K562 treated with DMSO at 1 percent for 48 hours (cell line): ENCODE measurements around the gene THAP7. TPM values are rescaled to one million over a fixed set of nuclear protein-coding genes. Genes with fewer than 3 reads are reported as not detected.

ENCODE experiments used
- total RNA-seq: library from RNA; unstranded; fragments of 300-600 nt; gene quantifications from 2 replicates; pipeline ENCODE4 v1.2.3, GENCODE V29; 2022; ENCODE audit warnings: low replicate concordance; ENCODE audit errors: extremely low read depth

The THAP7 gene, protein sequence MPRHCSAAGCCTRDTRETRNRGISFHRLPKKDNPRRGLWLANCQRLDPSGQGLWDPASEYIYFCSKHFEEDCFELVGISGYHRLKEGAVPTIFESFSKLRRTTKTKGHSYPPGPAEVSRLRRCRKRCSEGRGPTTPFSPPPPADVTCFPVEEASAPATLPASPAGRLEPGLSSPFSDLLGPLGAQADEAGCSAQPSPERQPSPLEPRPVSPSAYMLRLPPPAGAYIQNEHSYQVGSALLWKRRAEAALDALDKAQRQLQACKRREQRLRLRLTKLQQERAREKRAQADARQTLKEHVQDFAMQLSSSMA
- 529 TPM in 1 of 2 replicates, not detected in the other for total RNA-seq

DNA sequence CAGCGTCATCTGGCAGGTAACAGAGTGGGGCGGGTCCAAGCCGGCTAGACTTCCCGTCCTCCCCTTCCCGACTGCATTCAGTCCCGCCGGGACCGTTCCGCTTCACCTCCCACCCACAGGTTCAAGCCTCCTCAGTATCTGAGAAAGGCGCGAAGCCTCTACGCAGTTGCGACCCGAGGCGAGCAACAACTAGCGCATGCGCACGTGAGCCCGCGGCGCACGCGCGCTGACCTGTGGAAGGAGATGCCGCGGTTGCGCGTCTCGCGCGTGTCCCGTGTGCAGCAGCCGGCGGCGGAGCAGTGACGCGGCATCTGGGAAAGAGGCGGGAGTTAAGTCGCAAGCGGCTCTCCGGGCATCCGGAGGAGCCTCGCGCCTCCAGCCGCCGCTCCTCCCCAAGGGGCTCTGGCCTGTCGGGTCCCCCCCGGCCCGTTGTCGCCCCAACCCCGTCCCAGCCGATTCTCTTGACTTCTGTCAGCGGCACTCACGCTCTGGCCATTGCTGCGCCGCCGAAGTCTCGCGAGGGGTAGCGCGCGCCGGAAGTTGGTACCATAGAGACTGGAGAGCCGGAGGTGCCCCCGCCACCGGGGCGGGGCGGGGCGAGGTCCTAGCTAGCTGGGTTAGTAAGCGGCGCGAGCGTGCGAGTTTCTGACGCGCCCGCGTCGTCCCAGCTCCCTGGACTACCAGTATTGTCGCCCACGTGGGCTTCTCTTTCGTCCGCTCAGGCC, at the start of gene THAP7:
TSS of gene THAP7 (minus strand) at position 518 of the 725 bp plus-strand sequence. CDS start at position 311, 207 bp downstream.

DNA sequence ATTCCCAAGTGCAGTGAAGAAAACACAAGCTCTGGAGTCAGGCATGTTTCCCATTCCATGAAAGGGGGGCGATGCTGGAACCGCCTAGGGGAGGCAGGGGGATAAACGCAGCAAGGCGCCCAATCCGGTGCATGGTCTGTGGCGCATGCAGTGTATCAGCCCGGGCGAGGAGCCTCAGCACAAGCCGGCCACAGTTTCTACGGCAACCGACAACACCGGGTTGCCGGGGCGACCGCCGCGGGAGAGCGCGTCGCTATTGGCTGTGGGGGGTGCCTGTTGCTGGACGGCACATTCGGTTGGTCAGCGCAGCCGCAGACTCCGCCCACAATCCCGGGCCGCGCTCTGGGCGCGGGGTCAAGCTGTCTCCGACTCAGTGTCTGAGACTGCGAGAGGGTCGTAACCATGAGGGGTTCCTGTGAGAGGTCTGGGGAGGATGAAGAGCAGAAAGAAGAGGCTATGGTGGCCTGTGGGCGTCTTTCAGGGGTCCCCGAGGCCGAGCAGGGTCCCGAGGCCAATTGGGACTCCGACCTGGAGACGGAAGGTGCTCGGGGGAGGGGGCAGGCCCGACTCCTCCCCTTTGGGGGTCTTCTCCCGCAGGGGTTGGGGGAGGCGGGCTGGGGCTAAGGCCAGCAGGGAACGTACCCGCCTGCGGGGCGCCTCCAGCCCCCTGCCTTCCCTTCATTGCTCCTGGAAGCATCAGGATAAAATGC, 43.8 kb upstream of the THAP7 start, which contains the start of gene LRRC74B:
TSS of gene LRRC74B (plus strand) at position 362 of the 710 bp plus-strand sequence. CDS start at position 403, 41 bp downstream.

DNA sequence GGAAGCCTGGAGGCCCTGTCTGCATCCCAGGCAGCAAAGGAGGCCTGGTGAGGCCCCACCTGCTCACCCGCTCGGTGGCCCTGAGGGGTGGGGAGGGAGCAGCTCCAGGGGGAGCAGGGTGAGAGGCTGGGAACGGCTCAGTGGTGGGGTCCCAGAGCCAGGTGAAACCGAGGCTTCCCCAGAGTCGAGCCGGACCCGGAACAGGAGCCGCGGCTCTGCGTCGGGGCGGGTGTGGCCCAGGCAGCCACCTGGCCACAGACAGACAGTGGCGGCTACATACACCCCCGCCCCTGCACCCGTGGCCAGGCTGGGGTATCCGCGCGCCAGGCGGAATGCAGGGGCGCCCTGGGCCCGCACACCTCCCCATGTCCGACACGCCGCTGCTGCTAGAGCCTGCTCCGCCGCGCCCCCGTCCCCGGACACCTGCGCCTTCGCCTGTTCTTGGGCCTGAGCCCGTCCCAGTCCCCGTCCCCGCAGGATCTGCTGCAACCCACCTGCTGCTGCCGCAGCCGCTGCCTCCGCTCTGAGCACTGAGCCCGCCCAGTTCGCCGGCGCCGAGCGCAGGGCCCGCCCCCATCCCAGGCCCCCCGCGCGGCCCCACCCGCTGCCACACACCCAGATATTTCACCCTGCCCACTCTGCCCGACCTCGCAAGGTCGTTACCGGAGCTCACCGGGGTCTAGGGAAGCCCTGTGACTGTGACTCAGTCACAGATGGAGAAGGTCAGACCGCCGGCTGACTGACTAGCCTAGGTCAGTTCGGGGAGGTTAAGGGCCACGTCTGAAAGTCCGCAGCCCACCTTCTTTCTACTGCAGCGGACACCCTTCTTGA, 30.3 kb upstream of the THAP7 start, which contains the start of gene SLC7A4:
TSS of gene SLC7A4 (minus strand) at position 525 of the 831 bp plus-strand sequence. CDS start 749 bp downstream, outside the sequence.

DNA sequence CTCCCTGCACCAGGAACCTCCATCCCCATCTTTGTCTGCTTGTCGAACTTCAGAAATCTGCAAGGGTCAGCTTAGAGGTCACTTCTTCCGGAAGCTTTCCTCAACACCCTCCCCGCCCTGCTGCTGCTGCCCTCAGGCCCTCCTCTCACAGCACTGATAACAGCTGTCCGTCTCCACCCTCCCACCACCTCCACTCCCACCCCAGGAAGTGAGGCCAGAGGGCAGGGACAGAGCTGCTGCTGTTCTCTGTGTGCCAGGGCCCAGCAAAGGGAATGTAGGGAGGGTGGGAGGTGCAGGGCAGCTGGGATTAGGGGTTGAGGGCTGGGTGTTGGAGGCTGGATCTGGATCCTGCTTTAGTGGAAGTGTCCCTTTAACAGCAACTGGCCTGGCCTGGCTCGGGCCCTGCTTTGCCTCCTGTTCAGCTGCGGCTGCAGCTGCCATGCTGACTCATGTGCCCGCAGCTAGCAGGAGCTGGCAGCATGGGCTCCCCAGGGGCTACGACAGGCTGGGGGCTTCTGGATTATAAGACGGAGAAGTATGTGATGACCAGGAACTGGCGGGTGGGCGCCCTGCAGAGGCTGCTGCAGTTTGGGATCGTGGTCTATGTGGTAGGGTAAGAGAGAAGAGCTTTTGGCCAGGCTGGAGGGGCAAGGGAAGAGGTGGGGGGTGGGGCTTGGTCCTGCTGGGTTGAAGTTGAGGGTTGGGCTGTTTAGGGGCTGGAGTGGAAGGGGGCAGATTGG, 13.0 kb upstream of the THAP7 start, which contains the start of gene P2RX6:
TSS of gene P2RX6 (plus strand) at position 440 of the 740 bp plus-strand sequence. CDS start at position 450, 10 bp downstream.

DNA sequence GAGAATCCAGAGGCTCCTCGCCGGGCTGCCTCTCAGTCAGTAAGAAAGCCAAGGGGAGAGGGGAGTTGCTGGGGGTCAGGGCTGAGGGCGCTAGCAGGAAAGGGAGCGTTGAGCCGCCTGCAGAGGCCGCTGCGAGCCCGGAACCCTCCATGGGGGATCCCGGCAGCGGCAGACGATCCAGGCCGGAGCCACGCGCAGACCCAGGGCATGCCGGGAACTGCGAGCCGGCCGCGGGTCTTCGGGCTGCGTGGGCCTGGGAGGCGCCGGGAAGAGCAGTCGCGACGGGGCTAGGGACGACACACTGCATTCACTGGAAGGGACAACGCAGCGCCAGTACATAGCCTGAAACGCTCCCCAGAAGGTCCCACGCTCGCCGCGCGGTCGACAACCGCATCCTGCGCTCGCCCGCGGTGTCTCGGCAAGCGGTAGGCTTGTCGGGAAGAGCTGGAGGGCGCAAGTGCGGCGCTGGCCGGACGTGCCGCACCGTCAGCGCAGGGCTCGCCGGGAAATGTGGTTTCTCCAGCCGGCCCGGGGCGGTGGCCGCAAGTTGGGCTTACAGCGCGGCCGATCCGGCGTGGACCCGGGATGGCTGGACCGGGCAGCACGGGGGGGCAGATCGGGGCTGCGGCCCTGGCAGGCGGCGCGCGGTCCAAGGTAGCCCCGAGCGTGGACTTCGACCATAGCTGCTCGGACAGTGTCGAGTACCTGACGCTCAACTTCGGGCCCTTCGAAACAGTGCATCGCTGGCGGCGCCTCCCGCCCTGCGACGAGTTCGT, 19.9 kb downstream of the THAP7 start, which contains the start of gene LZTR1:
TSS of gene LZTR1 (plus strand) at position 511 of the 776 bp plus-strand sequence. CDS start at position 586, 75 bp downstream.

DNA sequence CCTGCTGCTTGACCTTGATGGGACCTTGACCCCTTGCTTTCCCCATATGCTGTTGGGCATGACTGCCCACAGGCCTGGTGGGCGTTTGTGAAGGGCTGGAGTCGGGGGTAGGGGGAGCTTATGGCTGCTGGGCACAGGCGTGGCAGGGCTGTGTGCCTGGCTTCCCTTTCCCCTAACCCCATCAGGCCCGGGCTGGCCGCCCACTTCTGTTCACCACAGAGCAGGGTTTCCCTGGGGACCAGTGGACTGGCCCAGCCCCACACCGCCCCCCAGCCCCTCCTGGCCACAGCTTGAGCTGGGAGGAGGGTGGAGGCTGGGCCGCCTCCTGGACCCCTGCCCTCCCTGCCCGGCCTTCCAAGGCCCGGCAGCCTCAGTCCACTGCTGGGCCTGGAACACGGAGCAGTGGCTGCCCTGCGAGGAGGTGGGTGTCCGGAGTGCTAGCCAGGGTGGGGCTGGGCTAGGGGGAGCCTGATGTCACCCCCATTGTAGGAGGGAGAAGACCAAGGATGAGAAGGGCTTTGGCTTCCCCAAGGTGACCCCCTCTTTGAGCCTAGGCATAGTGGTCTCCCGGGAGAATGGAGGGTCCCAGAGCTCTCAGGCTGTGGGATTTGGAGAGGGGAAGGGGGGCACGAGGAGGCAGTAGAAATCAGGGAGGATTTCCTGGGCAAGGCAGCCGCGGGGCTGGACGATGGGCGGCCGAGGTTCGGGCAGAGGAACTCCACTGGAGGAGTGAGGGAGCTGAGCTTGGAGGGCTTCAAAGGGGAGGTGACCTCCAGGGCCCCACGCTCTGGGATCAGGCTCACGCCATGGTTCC, 34.8 kb downstream of the THAP7 start, which contains the start of gene AIFM3:
TSS of gene AIFM3 (plus strand) at position 373 of the 814 bp plus-strand sequence. CDS start 690 bp downstream, outside the sequence.

Other genes starting within 250 kb of the THAP7 start
- not detected in 2 replicates for gene SERPIND1, start 228.0 kb downstream of the THAP7 start, total RNA-seq
- 418 TPM in 1 of 2 replicates, not detected in the other for gene PI4KA, start 143.3 kb downstream of the THAP7 start, total RNA-seq
- not detected in 2 replicates for gene SNAP29, start 143.1 kb downstream of the THAP7 start, total RNA-seq
- 88.5 and 326 TPM in 2 replicates for gene CRKL, start 84.7 kb downstream of the THAP7 start, total RNA-seq
- gene AIFM3, start 34.9 kb downstream of the THAP7 start, total RNA-seq, result not detected in 2 replicates
- not detected in 2 replicates for gene LZTR1, start 19.8 kb downstream of the THAP7 start, total RNA-seq
- gene P2RX6, start 13.0 kb upstream of the THAP7 start, total RNA-seq, result not detected in 2 replicates
- gene SLC7A4, start 30.4 kb upstream of the THAP7 start, total RNA-seq, result not detected in 2 replicates
- gene LRRC74B, start 43.8 kb upstream of the THAP7 start, total RNA-seq, result not detected in 2 replicates